HepG2 (cell line): ENCODE data around the gene KAZALD1. TPM values are rescaled to one million over a fixed set of nuclear protein-coding genes. Genes with fewer than 3 reads are reported as not detected.

Experiments
- IKZF4 ChIP-seq: sonication (generic); formaldehyde crosslinking; IDR thresholded peaks from 2 replicates; pipeline ENCODE4 v1.5.1; 2020; ENCODE audit warnings: borderline replicate concordance, mild to moderate bottlenecking, low read depth, missing genetic modification reagents; ENCODE audit errors: not compliant biosample characterization
- MXI1 ChIP-seq: IDR thresholded peaks from 3 replicates; pipeline ENCODE4 v1.6.1; 2012; ENCODE audit warnings: low read depth, low read length, inconsistent platforms, borderline replicate concordance
- PPARG ChIP-seq: conservative IDR thresholded peaks from 2 replicates; pipeline ENCODE4 v1.6.1; 2016; ENCODE audit warnings: missing biosample characterization, missing genetic modification reagents
- SRSF4 ChIP-seq: fragments of 200-400 bp; formaldehyde crosslinking; IDR thresholded peaks from one replicate; pipeline ENCODE4 v1.6.1; 2018; ENCODE audit warnings: mild to moderate bottlenecking, low read depth, low read length, moderate library complexity; ENCODE audit not compliant: poor library complexity, severe bottlenecking
- THYN1 ChIP-seq: sonication (generic); formaldehyde crosslinking; IDR thresholded peaks from 2 replicates; pipeline ENCODE4 v1.8.1; 2023; ENCODE audit warnings: low read depth, mild to moderate bottlenecking, moderate library complexity, missing genetic modification reagents, borderline replicate concordance
- TSC22D2 ChIP-seq: sonication (generic); formaldehyde crosslinking; IDR thresholded peaks from 2 replicates; pipeline ENCODE4 v1.5.1; 2020; ENCODE audit warnings: missing genetic modification reagents, mild to moderate bottlenecking, borderline replicate concordance
- ZMAT3 ChIP-seq: sonication (generic); formaldehyde crosslinking; conservative IDR thresholded peaks from 2 replicates; pipeline ENCODE4 v1.7.0; 2021; ENCODE audit warnings: missing genetic modification reagents
- ZNF451 ChIP-seq: sonication (generic); formaldehyde crosslinking; IDR thresholded peaks from 2 replicates; pipeline ENCODE4 v1.5.0; 2020; ENCODE audit warnings: mild to moderate bottlenecking, missing genetic modification reagents
- ZNF672 ChIP-seq: sonication (generic); formaldehyde crosslinking; IDR thresholded peaks from 2 replicates; pipeline ENCODE4 v1.8.1; 2022; ENCODE audit warnings: missing genetic modification reagents
- ZSCAN31 ChIP-seq: sonication (generic); formaldehyde crosslinking; IDR thresholded peaks from 2 replicates; pipeline ENCODE4 v1.5.0; 2020; ENCODE audit warnings: low read depth, mild to moderate bottlenecking, missing genetic modification reagents
- polyA plus RNA-seq, 8 experiments: library from polyadenylated mRNA; depleted of rRNA in 3 of 8; stranded (reverse) in 7 of 8; unstranded in 1 of 8; fragments of >200 nt; fragmentation: Illumina TruSeq in 4 of 8; extraction: Trizol in 4 of 8; gene quantifications; 2 replicates each; pipeline versions ENCODE4 v1.2.1 to v1.2.3, GENCODE V29; 2011 to 2016; ENCODE audit warnings: low read depth in 4 of 8, missing spikeins in 1 of 8, mixed read lengths in 1 of 8; ENCODE audit not compliant: insufficient read depth in 1 of 8
- total RNA-seq, 5 experiments: library from RNA; depleted of rRNA; stranded (reverse); fragments of >200 nt; fragmentation: Illumina TruSeq; extraction: Trizol; gene quantifications; 2 replicates each; pipeline ENCODE4 v1.2.3, GENCODE V29; 2016; ENCODE audit warnings: low read depth in 1 of 5
- TF ChIP-seq, protein P1 (sequence below): sonication (generic); formaldehyde crosslinking; IDR thresholded peaks from 2 replicates; pipeline ENCODE4 v1.5.0; 2020; ENCODE audit warnings: mild to moderate bottlenecking, missing genetic modification reagents, borderline replicate concordance
- TF ChIP-seq, protein P2 (sequence below): sonication (generic); formaldehyde crosslinking; IDR thresholded peaks from 2 replicates; pipeline ENCODE4 v1.5.0; 2020; ENCODE audit warnings: mild to moderate bottlenecking, missing genetic modification reagents
- TF ChIP-seq, protein P3 (sequence below): IDR thresholded peaks from 2 replicates; pipeline ENCODE4 v1.4.0; 2020; ENCODE audit warnings: mild to moderate bottlenecking, missing genetic modification reagents
- TF ChIP-seq, protein P4 (sequence below): sonication (generic); formaldehyde crosslinking; IDR thresholded peaks from 2 replicates; pipeline ENCODE4 v1.8.0; 2022; ENCODE audit warnings: missing genetic modification reagents, low read depth, mild to moderate bottlenecking, borderline replicate concordance
- TF ChIP-seq, protein P5 (sequence below): sonication (generic); formaldehyde crosslinking; IDR thresholded peaks from 2 replicates; pipeline ENCODE4 v1.9.0; 2021; ENCODE audit warnings: missing genetic modification reagents, mild to moderate bottlenecking, borderline replicate concordance

KAZALD1 gene
- total and polyA plus RNA-seq, 2 of the 13 experiments (the other 11 are each of a cell fraction or from before 2014, with no cell fraction given) = 16.7 to 27.7 TPM

DNA sequence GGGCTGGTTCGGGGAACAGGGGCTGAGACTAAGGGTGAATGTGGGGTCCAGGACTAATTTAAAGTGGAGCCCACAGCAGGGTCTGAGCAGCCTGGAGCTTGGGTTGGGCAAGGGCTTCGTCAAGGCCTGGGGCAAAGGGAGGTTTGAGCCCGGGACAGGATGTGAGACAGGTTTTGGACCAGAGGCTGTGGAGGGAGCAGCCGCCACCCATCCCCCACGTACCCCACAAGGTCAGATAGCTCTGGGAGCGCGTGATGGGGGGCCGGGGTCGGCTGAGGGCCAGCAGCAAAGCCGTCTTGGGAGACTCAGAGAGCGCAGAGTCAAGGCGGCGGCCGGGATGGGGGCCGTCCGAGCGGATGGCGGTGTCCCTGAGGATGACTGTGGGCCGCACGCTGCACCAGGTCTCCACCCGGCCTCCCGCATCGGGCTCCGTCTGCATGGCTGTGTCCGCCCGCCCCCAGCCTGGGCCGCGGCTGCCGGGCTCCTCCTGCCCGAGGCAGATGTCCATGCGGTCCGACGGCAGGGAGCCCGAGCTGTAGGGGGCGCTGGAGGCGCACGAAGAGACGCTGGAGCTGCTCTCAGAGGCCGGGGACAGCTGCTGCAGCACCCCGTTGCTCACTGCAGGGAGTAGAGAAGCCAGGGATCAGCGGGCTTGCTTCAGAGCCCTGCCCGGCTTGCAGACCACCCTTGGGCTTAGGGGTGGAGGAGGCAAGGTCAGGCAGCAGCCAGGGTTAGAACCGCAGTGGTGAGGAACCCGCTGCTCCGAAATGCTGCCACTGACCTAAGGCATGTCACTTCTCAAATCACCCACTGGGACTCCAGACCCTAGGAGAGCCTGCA, 43.0 kb upstream of the KAZALD1 start (continued):
- TF ChIP-seq, protein P1, sequence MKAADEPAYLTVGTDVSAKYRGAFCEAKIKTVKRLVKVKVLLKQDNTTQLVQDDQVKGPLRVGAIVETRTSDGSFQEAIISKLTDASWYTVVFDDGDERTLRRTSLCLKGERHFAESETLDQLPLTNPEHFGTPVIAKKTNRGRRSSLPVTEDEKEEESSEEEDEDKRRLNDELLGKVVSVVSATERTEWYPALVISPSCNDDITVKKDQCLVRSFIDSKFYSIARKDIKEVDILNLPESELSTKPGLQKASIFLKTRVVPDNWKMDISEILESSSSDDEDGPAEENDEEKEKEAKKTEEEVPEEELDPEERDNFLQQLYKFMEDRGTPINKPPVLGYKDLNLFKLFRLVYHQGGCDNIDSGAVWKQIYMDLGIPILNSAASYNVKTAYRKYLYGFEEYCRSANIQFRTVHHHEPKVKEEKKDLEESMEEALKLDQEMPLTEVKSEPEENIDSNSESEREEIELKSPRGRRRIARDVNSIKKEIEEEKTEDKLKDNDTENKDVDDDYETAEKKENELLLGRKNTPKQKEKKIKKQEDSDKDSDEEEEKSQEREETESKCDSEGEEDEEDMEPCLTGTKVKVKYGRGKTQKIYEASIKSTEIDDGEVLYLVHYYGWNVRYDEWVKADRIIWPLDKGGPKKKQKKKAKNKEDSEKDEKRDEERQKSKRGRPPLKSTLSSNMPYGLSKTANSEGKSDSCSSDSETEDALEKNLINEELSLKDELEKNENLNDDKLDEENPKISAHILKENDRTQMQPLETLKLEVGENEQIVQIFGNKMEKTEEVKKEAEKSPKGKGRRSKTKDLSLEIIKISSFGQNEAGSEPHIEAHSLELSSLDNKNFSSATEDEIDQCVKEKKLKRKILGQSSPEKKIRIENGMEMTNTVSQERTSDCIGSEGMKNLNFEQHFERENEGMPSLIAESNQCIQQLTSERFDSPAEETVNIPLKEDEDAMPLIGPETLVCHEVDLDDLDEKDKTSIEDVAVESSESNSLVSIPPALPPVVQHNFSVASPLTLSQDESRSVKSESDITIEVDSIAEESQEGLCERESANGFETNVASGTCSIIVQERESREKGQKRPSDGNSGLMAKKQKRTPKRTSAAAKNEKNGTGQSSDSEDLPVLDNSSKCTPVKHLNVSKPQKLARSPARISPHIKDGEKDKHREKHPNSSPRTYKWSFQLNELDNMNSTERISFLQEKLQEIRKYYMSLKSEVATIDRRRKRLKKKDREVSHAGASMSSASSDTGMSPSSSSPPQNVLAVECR (CRISPR knock-in tag) = 0 out of 2 replicates have a peak, but pooled peaks have one; percentile 56
- TF ChIP-seq IKZF4 (CRISPR knock-in tag) (peak; percentile 36), ZMAT3 (CRISPR knock-in tag) (peak; percentile 45; the same call in 1 of the 2 replicates), ZNF451 (CRISPR knock-in tag) (0 out of 2 replicates have a peak, but pooled peaks have one; percentile 66), THYN1 (CRISPR knock-in tag) (0 out of 2 replicates have a peak, but pooled peaks have one; percentile 61), MXI1 (peak; percentile 53; the same call in 1 of the 3 replicates), ZNF672 (CRISPR knock-in tag) (no peak), SRSF4 (no peak), ZSCAN31 (CRISPR knock-in tag) (peak; percentile 34; the same call in 1 of the 2 replicates), TSC22D2 (CRISPR knock-in tag) (peak; percentile 41; the same call in 1 of the 2 replicates), PPARG (CRISPR knock-in tag) (peak; percentile 59; the same call in 1 of the 2 replicates)
- TF ChIP-seq, protein P2, sequence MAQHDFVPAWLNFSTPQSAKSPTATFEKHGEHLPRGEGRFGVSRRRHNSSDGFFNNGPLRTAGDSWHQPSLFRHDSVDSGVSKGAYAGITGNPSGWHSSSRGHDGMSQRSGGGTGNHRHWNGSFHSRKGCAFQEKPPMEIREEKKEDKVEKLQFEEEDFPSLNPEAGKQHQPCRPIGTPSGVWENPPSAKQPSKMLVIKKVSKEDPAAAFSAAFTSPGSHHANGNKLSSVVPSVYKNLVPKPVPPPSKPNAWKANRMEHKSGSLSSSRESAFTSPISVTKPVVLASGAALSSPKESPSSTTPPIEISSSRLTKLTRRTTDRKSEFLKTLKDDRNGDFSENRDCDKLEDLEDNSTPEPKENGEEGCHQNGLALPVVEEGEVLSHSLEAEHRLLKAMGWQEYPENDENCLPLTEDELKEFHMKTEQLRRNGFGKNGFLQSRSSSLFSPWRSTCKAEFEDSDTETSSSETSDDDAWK (CRISPR knock-in tag) = no peak
- TF ChIP-seq, protein P3, sequence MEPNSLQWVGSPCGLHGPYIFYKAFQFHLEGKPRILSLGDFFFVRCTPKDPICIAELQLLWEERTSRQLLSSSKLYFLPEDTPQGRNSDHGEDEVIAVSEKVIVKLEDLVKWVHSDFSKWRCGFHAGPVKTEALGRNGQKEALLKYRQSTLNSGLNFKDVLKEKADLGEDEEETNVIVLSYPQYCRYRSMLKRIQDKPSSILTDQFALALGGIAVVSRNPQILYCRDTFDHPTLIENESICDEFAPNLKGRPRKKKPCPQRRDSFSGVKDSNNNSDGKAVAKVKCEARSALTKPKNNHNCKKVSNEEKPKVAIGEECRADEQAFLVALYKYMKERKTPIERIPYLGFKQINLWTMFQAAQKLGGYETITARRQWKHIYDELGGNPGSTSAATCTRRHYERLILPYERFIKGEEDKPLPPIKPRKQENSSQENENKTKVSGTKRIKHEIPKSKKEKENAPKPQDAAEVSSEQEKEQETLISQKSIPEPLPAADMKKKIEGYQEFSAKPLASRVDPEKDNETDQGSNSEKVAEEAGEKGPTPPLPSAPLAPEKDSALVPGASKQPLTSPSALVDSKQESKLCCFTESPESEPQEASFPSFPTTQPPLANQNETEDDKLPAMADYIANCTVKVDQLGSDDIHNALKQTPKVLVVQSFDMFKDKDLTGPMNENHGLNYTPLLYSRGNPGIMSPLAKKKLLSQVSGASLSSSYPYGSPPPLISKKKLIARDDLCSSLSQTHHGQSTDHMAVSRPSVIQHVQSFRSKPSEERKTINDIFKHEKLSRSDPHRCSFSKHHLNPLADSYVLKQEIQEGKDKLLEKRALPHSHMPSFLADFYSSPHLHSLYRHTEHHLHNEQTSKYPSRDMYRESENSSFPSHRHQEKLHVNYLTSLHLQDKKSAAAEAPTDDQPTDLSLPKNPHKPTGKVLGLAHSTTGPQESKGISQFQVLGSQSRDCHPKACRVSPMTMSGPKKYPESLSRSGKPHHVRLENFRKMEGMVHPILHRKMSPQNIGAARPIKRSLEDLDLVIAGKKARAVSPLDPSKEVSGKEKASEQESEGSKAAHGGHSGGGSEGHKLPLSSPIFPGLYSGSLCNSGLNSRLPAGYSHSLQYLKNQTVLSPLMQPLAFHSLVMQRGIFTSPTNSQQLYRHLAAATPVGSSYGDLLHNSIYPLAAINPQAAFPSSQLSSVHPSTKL (CRISPR knock-in tag) = peak; percentile 31; the same call in 1 of the 2 replicates
- TF ChIP-seq, protein P4, sequence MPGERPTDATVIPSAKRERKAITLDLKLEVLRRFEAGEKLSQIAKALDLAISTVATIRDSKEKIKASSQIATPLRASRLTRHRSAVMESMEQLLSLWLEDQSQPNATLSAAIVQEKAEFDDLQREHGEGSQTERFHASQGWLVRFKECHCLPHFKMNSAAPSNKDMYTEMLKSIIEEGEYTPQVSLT = no peak
- TF ChIP-seq, protein P5, sequence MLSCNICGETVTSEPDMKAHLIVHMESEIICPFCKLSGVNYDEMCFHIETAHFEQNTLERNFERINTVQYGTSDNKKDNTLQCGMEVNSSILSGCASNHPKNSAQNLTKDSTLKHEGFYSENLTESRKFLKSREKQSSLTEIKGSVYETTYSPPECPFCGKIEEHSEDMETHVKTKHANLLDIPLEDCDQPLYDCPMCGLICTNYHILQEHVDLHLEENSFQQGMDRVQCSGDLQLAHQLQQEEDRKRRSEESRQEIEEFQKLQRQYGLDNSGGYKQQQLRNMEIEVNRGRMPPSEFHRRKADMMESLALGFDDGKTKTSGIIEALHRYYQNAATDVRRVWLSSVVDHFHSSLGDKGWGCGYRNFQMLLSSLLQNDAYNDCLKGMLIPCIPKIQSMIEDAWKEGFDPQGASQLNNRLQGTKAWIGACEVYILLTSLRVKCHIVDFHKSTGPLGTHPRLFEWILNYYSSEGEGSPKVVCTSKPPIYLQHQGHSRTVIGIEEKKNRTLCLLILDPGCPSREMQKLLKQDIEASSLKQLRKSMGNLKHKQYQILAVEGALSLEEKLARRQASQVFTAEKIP (CRISPR knock-in tag) = no peak
